ENCODE data around the gene EEF2K. TPM values are rescaled to one million over a fixed set of nuclear protein-coding genes. Genes with fewer than 3 reads are reported as not detected.

EEF2K gene
- 10 to 100 TPM; 15.6 to 21.3 (median 19.9) TPM for total RNA-seq

GRCh38 chr16:22206013-22206841 lies at the start of gene EEF2K:
TSS of gene EEF2K (plus strand) at chr16:22206278. CDS start at chr16:22225730, 19,452 bp downstream.
- Histone ChIP-seq H3K4me1 (peaks cover 11 to 44% of the 10 kb centered on the region in 2 donors), H3K4me3 (replicated peaks in 1 of 3) (peak within 1 kb of the TSS; percentile 42 to 82 (median 81)), H3K27ac (peak within 1 kb of the TSS; percentile 64 to 89 (median 88)), H3K27me3 (no peaks in the 10 kb centered on the region), H3K36me3 (no peaks in the 10 kb centered on the region), H3K9me3 (no peaks in the 10 kb centered on the region)
- intact Hi-C loops (cut with DNase I) = loop anchor here (5.0 kb wide), 1 partner anchor 91 kb away; the partner anchor contains the start of gene POLR3E
- TF ChIP-seq POLR2A (IDR thresholded peaks at IDR 0.05) = peak in 1 of 2 donors; percentile 61
- TF ChIP-seq, protein P1, sequence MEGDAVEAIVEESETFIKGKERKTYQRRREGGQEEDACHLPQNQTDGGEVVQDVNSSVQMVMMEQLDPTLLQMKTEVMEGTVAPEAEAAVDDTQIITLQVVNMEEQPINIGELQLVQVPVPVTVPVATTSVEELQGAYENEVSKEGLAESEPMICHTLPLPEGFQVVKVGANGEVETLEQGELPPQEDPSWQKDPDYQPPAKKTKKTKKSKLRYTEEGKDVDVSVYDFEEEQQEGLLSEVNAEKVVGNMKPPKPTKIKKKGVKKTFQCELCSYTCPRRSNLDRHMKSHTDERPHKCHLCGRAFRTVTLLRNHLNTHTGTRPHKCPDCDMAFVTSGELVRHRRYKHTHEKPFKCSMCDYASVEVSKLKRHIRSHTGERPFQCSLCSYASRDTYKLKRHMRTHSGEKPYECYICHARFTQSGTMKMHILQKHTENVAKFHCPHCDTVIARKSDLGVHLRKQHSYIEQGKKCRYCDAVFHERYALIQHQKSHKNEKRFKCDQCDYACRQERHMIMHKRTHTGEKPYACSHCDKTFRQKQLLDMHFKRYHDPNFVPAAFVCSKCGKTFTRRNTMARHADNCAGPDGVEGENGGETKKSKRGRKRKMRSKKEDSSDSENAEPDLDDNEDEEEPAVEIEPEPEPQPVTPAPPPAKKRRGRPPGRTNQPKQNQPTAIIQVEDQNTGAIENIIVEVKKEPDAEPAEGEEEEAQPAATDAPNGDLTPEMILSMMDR (IDR thresholded peaks at IDR 0.05) = peak; percentile 59 to 94 (median 78)
- 0 to 2% methylated on average over 9 to 25 of the region's 74 CpGs for WGBS, 2 donors
- peak; percentile 94 to 95 for DNase-seq

GRCh38 chr16:22161401-22161800 lies 44.7 kb upstream of the EEF2K start:
- intact Hi-C loops (cut with DNase I) = no loop called here
- DNase-seq = no peak
- TF ChIP-seq POLR2A (IDR thresholded peaks at IDR 0.05) = no peak
- TF ChIP-seq, protein P1 (IDR thresholded peaks at IDR 0.05) = no peak
- Histone ChIP-seq H3K4me3 (replicated peaks in 1 of 3) (no peak overlapping the region), H3K27me3 (no peaks in the 10 kb centered on the region), H3K4me1 (peaks cover 0 to 7% of the 10 kb centered on the region in 2 donors), H3K9me3 (no peaks in the 10 kb centered on the region), H3K27ac (no peak overlapping the region), H3K36me3 (no peaks in the 10 kb centered on the region)

- intact Hi-C loops (cut with DNase I) = no loop called here
- TF ChIP-seq, protein P1 (IDR thresholded peaks at IDR 0.05) = no peak
- TF ChIP-seq POLR2A (IDR thresholded peaks at IDR 0.05) = no peak
- DNase-seq = peak; percentile 34 to 37
- WGBS, 2 donors = 8 to 11% methylated on average over 20 to 22 of the region's 40 CpGs
- no peaks in the 10 kb centered on the region for H3K9me3 ChIP-seq
- no peaks in the 10 kb centered on the region for H3K36me3 ChIP-seq
- no peak within 1 kb of the TSS for H3K27ac ChIP-seq
- H3K4me3 ChIP-seq (replicated peaks in 1 of 3) = no peak within 1 kb of the TSS
- H3K27me3 ChIP-seq = no peaks in the 10 kb centered on the region
- peaks cover 0 to 7% of the 10 kb centered on the region in 2 donors for H3K4me1 ChIP-seq
Measured at GRCh38 chr16:22161999-22162655, 44.0 kb upstream of the EEF2K start, which contains the start of gene SDR42E2. TSS of gene SDR42E2 (plus strand) at chr16:22162506. CDS start at chr16:22165583, 3,077 bp downstream.

- no peaks in the 10 kb centered on the region for H3K9me3 ChIP-seq
- no peak overlapping the region for H3K27ac ChIP-seq
- peaks cover 0 to 7% of the 10 kb centered on the region in 2 donors for H3K4me1 ChIP-seq
- no peak overlapping the region for H3K4me3 ChIP-seq (replicated peaks in 1 of 3)
- 34 to 51% methylated on average over 11 to 14 of the region's 14 CpGs for WGBS, 2 donors
- no peaks in the 10 kb centered on the region for H3K36me3 ChIP-seq
- no peak for DNase-seq
- intact Hi-C loops (cut with DNase I) = no loop called here
- no peaks in the 10 kb centered on the region for H3K27me3 ChIP-seq
- TF ChIP-seq, protein P1 (IDR thresholded peaks at IDR 0.05) = no peak
- TF ChIP-seq POLR2A (IDR thresholded peaks at IDR 0.05) = no peak
Measured at GRCh38 chr16:22162656-22163009, 43.4 kb upstream of the EEF2K start.

DNA sequence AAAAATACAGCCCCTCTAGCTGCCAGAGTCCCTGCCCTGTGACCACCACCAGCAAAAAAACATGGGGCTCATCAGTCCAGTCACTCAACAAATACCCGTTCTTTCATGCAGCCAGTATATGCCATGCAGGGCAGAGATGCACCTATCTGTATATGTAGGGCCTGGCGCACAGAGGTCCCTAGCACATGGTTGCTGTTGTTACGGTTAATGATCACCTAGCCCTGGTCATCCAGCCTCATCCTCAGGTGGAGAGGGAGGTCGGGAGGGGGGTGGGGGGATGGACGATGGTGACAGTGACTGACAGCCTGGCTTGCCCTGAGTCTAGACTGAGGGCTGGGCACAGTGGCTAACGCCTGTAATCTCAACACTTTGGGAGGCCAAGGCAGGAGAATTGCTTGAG lies 42.3 kb upstream of the EEF2K start:
- Histone ChIP-seq H3K9me3 (no peaks in the 10 kb centered on the region), H3K27ac (no peak overlapping the region), H3K4me3 (replicated peaks in 1 of 3) (no peak overlapping the region), H3K4me1 (peaks cover 0 to 7% of the 10 kb centered on the region in 2 donors), H3K27me3 (no peaks in the 10 kb centered on the region), H3K36me3 (no peaks in the 10 kb centered on the region)
- WGBS, 2 donors = 75 to 80% methylated on average over 6 of the region's 6 CpGs
- DNase-seq = no peak
- intact Hi-C loops (cut with DNase I) = no loop called here
- no peak for TF ChIP-seq POLR2A (IDR thresholded peaks at IDR 0.05)
- TF ChIP-seq, protein P1 (IDR thresholded peaks at IDR 0.05) = no peak

All from thyroid gland (tissue), 4 donors.